ENCODE data around the gene ARF5. TPM values are rescaled to one million over a fixed set of nuclear protein-coding genes. Genes with fewer than 3 reads are reported as not detected.

The ARF5 gene
- total RNA-seq, 1 experiment from 2014 or later: 227 TPM

- H3K9me2 ChIP-seq (ENCODE audit: insufficient read depth): no peaks in the 10 kb centered on the region
- H3K36me3 ChIP-seq (ENCODE audit: low read depth): 0 out of 2 replicates have a peak, but pooled peaks cover 7% of the 10 kb centered on the region
- no peak overlapping the region for H3K4me2 ChIP-seq
- peaks cover 17% of the 10 kb centered on the region for H3K79me2 ChIP-seq (ENCODE audit: low read depth)
- H3K27me3 ChIP-seq (ENCODE audit: insufficient read depth, low read depth): no peaks in the 10 kb centered on the region
- BruUV-seq (replicated peaks): no TSS peak
- TF ChIP-seq CTCF (conservative IDR thresholded peaks at IDR 0.05): no peak
- no peak for TF ChIP-seq EZH2 (IDR thresholded peaks at IDR 0.05; ENCODE audit: low read depth)
- no peak overlapping the region for H3K4me3 ChIP-seq
- no peak overlapping the region for H3K27ac ChIP-seq
- ChIA-PET CTCF (no interaction called here), POLR2A (ENCODE audit: unreplicated experiment) (interaction anchor here (0.7 kb wide), 1 partner anchor 9 kb away, joined by 8 read pairs; no protein-coding TSS in a partner anchor)
- peaks cover 10% of the 10 kb centered on the region for H3K4me1 ChIP-seq (replicated peaks; ENCODE audit: insufficient read depth)
- no peak for DNase-seq
- no peaks in the 10 kb centered on the region; the same call in 1 of the 2 replicates for H3F3A ChIP-seq (ENCODE audit: insufficient read depth, low read depth)
- H3K9me3 ChIP-seq (ENCODE audit: insufficient read depth, low read depth): no peaks in the 10 kb centered on the region
- intact Hi-C loops (cut with micrococcal nuclease; ENCODE audit: unreplicated experiment): no loop called here
- H4K20me1 ChIP-seq (ENCODE audit: insufficient read depth): no peaks in the 10 kb centered on the region
- H2AFZ ChIP-seq: no peak overlapping the region
These were observed 3.4 kb downstream of the ARF5 start for GRCh38 chr7:127591591-127591990.

DNA sequence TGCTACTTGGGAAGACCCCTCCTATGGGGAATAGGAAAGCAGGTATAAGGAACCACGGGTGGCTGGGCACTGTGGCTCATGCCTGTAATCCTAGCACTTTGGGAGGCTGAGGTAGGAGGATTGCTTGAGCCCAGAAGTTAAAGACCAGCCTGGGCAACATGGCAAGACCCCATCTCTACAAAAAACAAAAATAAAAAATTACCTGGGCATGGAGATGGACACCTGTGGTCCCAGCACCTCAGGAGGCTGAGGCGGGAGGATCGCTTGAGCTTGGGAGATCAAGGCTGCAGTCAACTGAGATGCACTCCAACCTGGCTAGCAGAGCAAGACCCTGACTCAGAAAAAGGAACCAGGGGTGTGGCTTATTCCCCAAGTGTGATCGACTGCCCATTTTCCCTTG lies 4.3 kb downstream of the ARF5 start:
- Histone ChIP-seq H3K27ac (no peak overlapping the region), H2AFZ (no peak overlapping the region), H3K4me3 (no peak overlapping the region), H3K4me1 (replicated peaks; ENCODE audit: insufficient read depth) (peaks cover 10% of the 10 kb centered on the region), H4K20me1 (ENCODE audit: insufficient read depth) (no peaks in the 10 kb centered on the region), H3K27me3 (ENCODE audit: insufficient read depth, low read depth) (no peaks in the 10 kb centered on the region; the same call in 1 of the 2 replicates), H3K36me3 (ENCODE audit: low read depth) (0 out of 2 replicates have a peak, but pooled peaks cover 7% of the 10 kb centered on the region), H3F3A (ENCODE audit: insufficient read depth, low read depth) (no peaks in the 10 kb centered on the region), H3K79me2 (ENCODE audit: low read depth) (peaks cover 17% of the 10 kb centered on the region), H3K9me3 (ENCODE audit: insufficient read depth, low read depth) (no peaks in the 10 kb centered on the region), H3K9me2 (ENCODE audit: insufficient read depth) (no peaks in the 10 kb centered on the region), H3K4me2 (no peak overlapping the region)
- no TSS peak for BruUV-seq (replicated peaks)
- DNase-seq: no peak
- POLR2A ChIA-PET (ENCODE audit: unreplicated experiment): no interaction called here
- intact Hi-C loops (cut with micrococcal nuclease; ENCODE audit: unreplicated experiment): no loop called here
- no peak for TF ChIP-seq EZH2 (IDR thresholded peaks at IDR 0.05; ENCODE audit: low read depth)
- no peak for TF ChIP-seq CTCF (conservative IDR thresholded peaks at IDR 0.05)
- CTCF ChIA-PET: no interaction called here

GRCh38 chr7:127594490-127594889 lies 6.3 kb downstream of the ARF5 start:
- 0 out of 2 replicates have a peak, but pooled peaks cover 7% of the 10 kb centered on the region for H3K36me3 ChIP-seq (ENCODE audit: low read depth)
- no TSS peak for BruUV-seq (replicated peaks)
- CTCF ChIA-PET: no interaction called here
- H3K9me3 ChIP-seq (ENCODE audit: insufficient read depth, low read depth): no peaks in the 10 kb centered on the region
- no peak overlapping the region for H3K4me2 ChIP-seq
- POLR2A ChIA-PET (ENCODE audit: unreplicated experiment): no interaction called here
- no peak overlapping the region for H2AFZ ChIP-seq
- H3K4me1 ChIP-seq (replicated peaks; ENCODE audit: insufficient read depth): peaks cover 4% of the 10 kb centered on the region
- H3K4me3 ChIP-seq: no peak overlapping the region
- H3F3A ChIP-seq (ENCODE audit: insufficient read depth, low read depth): no peaks in the 10 kb centered on the region
- TF ChIP-seq EZH2 (IDR thresholded peaks at IDR 0.05; ENCODE audit: low read depth): no peak
- no peak for TF ChIP-seq CTCF (conservative IDR thresholded peaks at IDR 0.05)
- intact Hi-C loops (cut with micrococcal nuclease; ENCODE audit: unreplicated experiment): no loop called here
- no peak overlapping the region for H3K27ac ChIP-seq
- H4K20me1 ChIP-seq (ENCODE audit: insufficient read depth): no peaks in the 10 kb centered on the region
- H3K79me2 ChIP-seq (ENCODE audit: low read depth): peaks cover 6% of the 10 kb centered on the region
- H3K9me2 ChIP-seq (ENCODE audit: insufficient read depth): no peaks in the 10 kb centered on the region
- DNase-seq: no peak
- no peaks in the 10 kb centered on the region; the same call in 1 of the 2 replicates for H3K27me3 ChIP-seq (ENCODE audit: insufficient read depth, low read depth)

Measured in PC-9 (cell line).